HG03342 (cell line): Measurements from ENCODE around the gene OR6J1.
"Not testable (repeated sequence)": the region's sequence is repeated elsewhere in the genome, so short reads cannot be mapped to it uniquely, and the experiment has no call there.

Experiments
- ATAC-seq: cut with Tn5 transposase; IDR thresholded peaks from one replicate; pipeline ENCODE4 v1.9.1; 2021; ENCODE audit warnings: mild to moderate bottlenecking, moderate library complexity; ENCODE audit not compliant: unreplicated experiment

The OR6J1 gene

GRCh38 chr14:22651586-22651985, 7.4 kb upstream of the OR6J1 start:
- ATAC-seq = no peak

GRCh38 chr14:22650960-22651521, 6.9 kb upstream of the OR6J1 start:
- no peak for ATAC-seq

- ATAC-seq = no peak
Observed at GRCh38 chr14:22650046-22650739, 6.0 kb upstream of the OR6J1 start.

- ATAC-seq = no peak
Observed at GRCh38 chr14:22648506-22648905, 4.4 kb upstream of the OR6J1 start.

- ATAC-seq = no peak
Observed at GRCh38 chr14:22646570-22647254, 2.6 kb upstream of the OR6J1 start.

GRCh38 chr14:22641846-22642245, 2.3 kb downstream of the OR6J1 start:
- ATAC-seq = no peak

GRCh38 chr14:22640192-22640591, 4.0 kb downstream of the OR6J1 start:
- no peak for ATAC-seq

- ATAC-seq = not testable (repeated sequence)
Observed at GRCh38 chr14:22635980-22636379, 8.2 kb downstream of the OR6J1 start.

- no peak for ATAC-seq
Observed at GRCh38 chr14:22634233-22634900, 9.8 kb downstream of the OR6J1 start.

GRCh38 chr14:22630486-22630885, 13.7 kb downstream of the OR6J1 start:
- no peak for ATAC-seq

GRCh38 chr14:22630066-22630465, 14.1 kb downstream of the OR6J1 start:
- no peak for ATAC-seq

GRCh38 chr14:22629361-22629760, 14.8 kb downstream of the OR6J1 start:
- no peak for ATAC-seq

- no peak for ATAC-seq
Observed at GRCh38 chr14:22627506-22628263, 16.5 kb downstream of the OR6J1 start.

GRCh38 chr14:22626590-22626989, 17.6 kb downstream of the OR6J1 start:
- ATAC-seq = no peak

- ATAC-seq = no peak
Observed at GRCh38 chr14:22623047-22623446, 21.1 kb downstream of the OR6J1 start.

GRCh38 chr14:22622255-22622654, 21.9 kb downstream of the OR6J1 start:
- ATAC-seq = no peak

- ATAC-seq = not testable (repeated sequence)
Observed at GRCh38 chr14:22615765-22616164, 28.4 kb downstream of the OR6J1 start.

- no peak for ATAC-seq
Observed at GRCh38 chr14:22614240-22614799, 29.8 kb downstream of the OR6J1 start.

GRCh38 chr14:22613736-22614239, 30.4 kb downstream of the OR6J1 start:
- no peak for ATAC-seq

GRCh38 chr14:22613106-22613695, 31.0 kb downstream of the OR6J1 start:
- no peak for ATAC-seq
